HepG2 (cell line): Measurements from ENCODE around the gene DEFB129.

Experiments
- IRF9 ChIP-seq: sonication (generic); formaldehyde crosslinking; IDR thresholded peaks from 2 replicates; pipeline ENCODE4 v1.8.0; 2022; ENCODE audit warnings: missing genetic modification reagents, mild to moderate bottlenecking, borderline replicate concordance
- MTA1 ChIP-seq: sonication (generic); formaldehyde crosslinking; IDR thresholded peaks from 2 replicates; pipeline ENCODE4 v1.4.0; 2020; ENCODE audit warnings: missing genetic modification reagents, mild to moderate bottlenecking, borderline replicate concordance
- ZBTB4 ChIP-seq: sonication (generic); formaldehyde crosslinking; IDR thresholded peaks from 2 replicates; pipeline ENCODE4 v1.4.0; 2020; ENCODE audit warnings: missing genetic modification reagents, mild to moderate bottlenecking, borderline replicate concordance
- ZNF816 ChIP-seq: sonication (generic); formaldehyde crosslinking; IDR thresholded peaks from 2 replicates; pipeline ENCODE4 v1.8.0; 2022; ENCODE audit warnings: missing genetic modification reagents, mild to moderate bottlenecking, borderline replicate concordance

GRCh38 chr20:277496-277781, 50.4 kb downstream of the DEFB129 start:
- no peak for TF ChIP-seq IRF9 (CRISPR knock-in tag)
- no peak for TF ChIP-seq MTA1 (CRISPR knock-in tag)
- no peak for TF ChIP-seq ZBTB4 (CRISPR knock-in tag)
- TF ChIP-seq ZNF816 (CRISPR knock-in tag): no peak
